Stimulated activated memory B cell treated with anti-CD40 and anti-IgM and Interleukin-4, amounts not matched to agents 10 μg/mL and 1 μg/mL and 100 μg/mL, for 72 hours (primary cell): ENCODE data around the gene ADCY7.
"Not testable (repeated sequence)": the region's sequence is repeated elsewhere in the genome, so short reads cannot be mapped to it uniquely, and the experiment has no call there.

ENCODE experiments used
- ATAC-seq: fragments of 150-1000 bp; cut with Tn5 transposase; 2 replicates; pipeline ENCODE4 v1.10.0; 2021
- H3K27ac Mint-ChIP-seq: one replicate; pipeline ENCODE4 v1.8.0; 2022; ENCODE audit warnings: mild to moderate bottlenecking, mixed read lengths
- H3K27me3 Mint-ChIP-seq: one replicate; pipeline ENCODE4 v1.8.0; 2022; ENCODE audit warnings: mixed read lengths
- H3K36me3 Mint-ChIP-seq: one replicate; pipeline ENCODE4 v1.8.0; 2022; ENCODE audit warnings: mixed read lengths
- H3K4me1 Mint-ChIP-seq: one replicate; pipeline ENCODE4 v1.8.0; 2022; ENCODE audit warnings: mixed read lengths
- H3K4me3 Mint-ChIP-seq: one replicate; pipeline ENCODE4 v1.8.0; 2022; ENCODE audit warnings: mild to moderate bottlenecking, moderate library complexity, mixed read lengths
- H3K9me3 Mint-ChIP-seq: one replicate; pipeline ENCODE4 v1.8.0; 2022; ENCODE audit warnings: mixed read lengths

The ADCY7 gene

DNA sequence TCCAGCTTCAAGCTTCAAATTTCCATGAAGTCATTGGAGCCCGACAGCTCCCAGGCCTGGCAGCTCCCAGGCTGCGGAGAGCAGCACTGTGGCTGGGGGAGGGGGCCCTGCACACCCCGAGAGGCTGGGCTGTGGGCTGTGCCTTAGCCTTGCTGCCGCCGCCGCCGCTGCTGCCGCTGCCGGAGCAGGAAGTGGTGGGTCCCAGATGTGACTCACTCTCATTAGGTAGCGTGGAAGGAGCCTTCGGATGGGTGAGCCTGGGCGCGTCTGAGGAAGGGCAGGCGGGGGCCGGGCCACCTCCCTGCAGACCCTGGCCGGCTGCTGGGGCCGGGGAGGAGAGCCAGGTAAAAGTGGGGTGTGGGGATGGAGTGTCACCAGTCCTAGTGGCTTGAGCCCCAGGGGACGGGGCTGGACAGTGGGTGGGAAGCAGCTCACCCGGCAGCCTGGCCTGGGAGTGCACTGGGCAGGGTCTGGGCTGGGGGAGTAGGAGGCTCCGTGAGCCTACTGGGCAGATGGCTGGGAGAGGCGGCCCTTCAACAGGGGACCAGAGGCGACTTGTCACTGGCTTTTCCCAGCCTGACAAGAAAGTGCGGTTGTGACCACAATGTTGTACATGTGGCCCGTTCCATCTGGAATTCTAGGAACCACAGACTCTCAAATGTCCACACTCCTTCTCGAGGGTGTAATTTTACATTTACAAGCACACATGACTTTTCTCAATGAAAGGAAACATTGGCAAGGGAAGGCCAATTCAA is at the start of gene ADCY7:
Gene ADCY7, plus strand, starts transcription at position 215 of the 755 bp plus-strand sequence. CDS start 21,629 bp downstream, outside the sequence.
- no peaks in the 10 kb centered on the region for H3K9me3 Mint-ChIP-seq
- H3K4me1 Mint-ChIP-seq = peaks cover 80% of the 10 kb centered on the region
- peak within 1 kb of the TSS; percentile 96 for H3K27ac Mint-ChIP-seq
- H3K27me3 Mint-ChIP-seq = no peaks in the 10 kb centered on the region
- ATAC-seq = peak; percentile 92
- H3K4me3 Mint-ChIP-seq = peak within 1 kb of the TSS; percentile 89
- H3K36me3 Mint-ChIP-seq = no peaks in the 10 kb centered on the region

DNA sequence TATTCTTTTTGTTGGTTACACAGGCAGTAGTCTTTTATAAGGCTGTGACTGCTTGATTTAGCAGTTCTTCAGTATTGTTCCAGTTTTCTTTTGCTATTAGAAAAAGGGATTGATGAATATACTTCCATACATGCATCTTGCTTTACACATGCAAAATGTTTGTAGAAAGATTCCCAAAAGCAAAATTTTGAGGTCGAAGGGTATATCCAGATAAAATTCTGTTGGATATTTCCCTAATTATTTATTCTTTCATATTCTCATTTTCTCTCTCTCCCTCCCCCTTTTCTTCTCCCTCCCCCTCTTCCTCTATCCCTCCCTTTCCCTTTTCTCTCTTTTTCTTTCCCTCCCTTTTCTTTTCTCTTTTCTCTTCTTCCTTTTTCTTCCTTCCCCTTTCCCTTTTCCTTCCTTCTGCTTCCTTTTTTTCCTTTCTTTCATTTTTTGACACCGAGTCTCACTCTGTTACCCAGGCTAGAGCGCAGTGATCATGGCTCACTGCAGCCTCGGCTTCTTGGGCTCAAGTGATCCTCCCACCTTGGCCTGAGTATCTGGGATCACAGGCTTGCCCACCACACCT is 46.9 kb upstream of the ADCY7 start:
- Mint-ChIP-seq H3K27me3 (no peaks in the 10 kb centered on the region), H3K9me3 (no peaks in the 10 kb centered on the region), H3K4me3 (no peak overlapping the region), H3K36me3 (peaks cover 35% of the 10 kb centered on the region), H3K27ac (no peak overlapping the region), H3K4me1 (no peaks in the 10 kb centered on the region)
- no peak for ATAC-seq

DNA sequence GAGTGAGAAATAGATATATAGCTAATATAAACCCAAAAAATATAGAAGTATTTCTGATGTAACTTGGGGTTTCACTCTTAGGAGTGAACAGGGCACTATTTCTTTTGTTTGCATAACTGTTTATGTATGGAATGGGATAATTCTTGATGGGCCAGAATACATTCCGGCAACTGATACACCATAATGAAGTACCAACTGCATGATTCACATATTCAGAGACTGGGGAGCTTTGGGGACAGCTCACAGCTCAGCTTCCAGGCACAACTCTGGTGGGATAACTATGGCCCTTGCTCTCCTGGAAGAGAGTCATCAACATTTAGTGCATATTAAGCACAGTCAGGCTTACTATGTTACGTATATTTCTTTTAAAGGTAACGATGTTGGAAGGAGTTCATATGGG is 42.1 kb upstream of the ADCY7 start:
- H3K36me3 Mint-ChIP-seq = peaks cover 48% of the 10 kb centered on the region
- no peaks in the 10 kb centered on the region for H3K9me3 Mint-ChIP-seq
- no peak overlapping the region for H3K27ac Mint-ChIP-seq
- no peak for ATAC-seq
- no peak overlapping the region for H3K4me3 Mint-ChIP-seq
- no peaks in the 10 kb centered on the region for H3K27me3 Mint-ChIP-seq
- no peaks in the 10 kb centered on the region for H3K4me1 Mint-ChIP-seq

DNA sequence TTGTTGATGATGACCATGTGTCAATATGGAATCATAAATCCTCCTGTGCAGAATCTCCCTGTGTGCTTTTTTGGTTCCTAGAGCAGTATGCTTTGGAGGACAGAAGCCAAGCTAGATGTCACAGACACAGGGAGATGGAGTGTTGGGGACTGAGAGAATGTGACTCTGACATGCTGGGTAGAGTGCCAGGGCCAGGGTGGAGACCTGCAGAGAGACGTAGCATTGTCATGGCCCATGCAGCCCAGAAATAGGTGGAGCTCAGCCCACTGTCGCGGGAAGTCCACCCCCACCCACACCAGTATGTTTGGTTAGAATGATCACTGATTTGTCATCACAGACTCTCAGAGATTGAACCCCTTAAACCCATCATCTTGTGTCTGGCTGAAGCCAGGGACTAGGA is 39.2 kb upstream of the ADCY7 start:
- no peaks in the 10 kb centered on the region for H3K4me1 Mint-ChIP-seq
- no peak overlapping the region for H3K4me3 Mint-ChIP-seq
- H3K27me3 Mint-ChIP-seq = no peaks in the 10 kb centered on the region
- no peak overlapping the region for H3K27ac Mint-ChIP-seq
- ATAC-seq = no peak
- H3K36me3 Mint-ChIP-seq = peaks cover 44% of the 10 kb centered on the region
- no peaks in the 10 kb centered on the region for H3K9me3 Mint-ChIP-seq

DNA sequence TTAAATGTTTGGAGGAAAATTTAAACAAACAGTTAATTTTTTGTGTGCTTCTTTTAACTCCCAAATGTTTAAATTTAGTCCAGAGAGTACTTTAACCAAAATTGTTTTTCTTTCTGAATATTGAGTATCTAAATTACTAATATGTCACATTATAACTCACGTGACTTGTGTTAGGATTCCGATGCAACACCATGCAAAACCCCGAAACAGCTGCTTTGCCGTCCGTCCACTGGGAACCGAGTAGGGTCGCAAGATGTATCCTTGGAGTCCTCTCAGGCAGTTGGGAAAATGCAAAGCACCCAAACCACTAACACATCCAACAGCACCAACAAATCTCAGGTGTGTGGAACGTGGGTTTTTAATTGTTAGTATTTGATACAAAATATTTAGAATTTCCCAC is 38.7 kb upstream of the ADCY7 start:
- Mint-ChIP-seq H3K9me3 (no peaks in the 10 kb centered on the region), H3K27me3 (no peaks in the 10 kb centered on the region), H3K27ac (no peak overlapping the region), H3K4me3 (no peak overlapping the region), H3K36me3 (peaks cover 44% of the 10 kb centered on the region), H3K4me1 (no peaks in the 10 kb centered on the region)
- no peak for ATAC-seq

DNA sequence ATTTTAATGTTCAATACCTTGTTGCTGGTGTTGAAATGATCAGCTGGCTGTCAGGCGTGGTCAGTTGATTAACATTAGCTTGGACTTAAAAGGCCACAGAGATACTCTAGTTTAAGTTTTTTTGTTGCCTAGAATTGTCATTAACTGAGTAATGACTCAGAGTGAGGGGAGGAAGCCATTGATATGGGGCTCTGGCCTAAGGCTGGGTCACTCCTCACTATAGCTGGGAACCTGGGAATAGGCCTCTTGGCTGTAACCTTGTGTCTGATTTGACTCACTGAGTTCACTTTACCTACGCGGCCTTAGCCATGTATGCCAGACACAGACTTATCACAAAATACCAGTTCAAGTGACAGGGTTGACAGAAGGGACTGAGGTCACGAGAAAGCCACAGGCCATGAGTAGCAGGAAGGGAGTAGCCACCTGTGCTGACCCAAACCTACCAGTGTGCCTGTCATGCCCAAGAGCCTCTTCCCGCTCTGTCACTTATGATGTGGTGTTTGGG is 37.9 kb upstream of the ADCY7 start:
- no peak overlapping the region for H3K27ac Mint-ChIP-seq
- no peak overlapping the region for H3K4me3 Mint-ChIP-seq
- no peaks in the 10 kb centered on the region for H3K27me3 Mint-ChIP-seq
- no peak for ATAC-seq
- no peaks in the 10 kb centered on the region for H3K4me1 Mint-ChIP-seq
- H3K36me3 Mint-ChIP-seq = peaks cover 44% of the 10 kb centered on the region
- H3K9me3 Mint-ChIP-seq = no peaks in the 10 kb centered on the region

DNA sequence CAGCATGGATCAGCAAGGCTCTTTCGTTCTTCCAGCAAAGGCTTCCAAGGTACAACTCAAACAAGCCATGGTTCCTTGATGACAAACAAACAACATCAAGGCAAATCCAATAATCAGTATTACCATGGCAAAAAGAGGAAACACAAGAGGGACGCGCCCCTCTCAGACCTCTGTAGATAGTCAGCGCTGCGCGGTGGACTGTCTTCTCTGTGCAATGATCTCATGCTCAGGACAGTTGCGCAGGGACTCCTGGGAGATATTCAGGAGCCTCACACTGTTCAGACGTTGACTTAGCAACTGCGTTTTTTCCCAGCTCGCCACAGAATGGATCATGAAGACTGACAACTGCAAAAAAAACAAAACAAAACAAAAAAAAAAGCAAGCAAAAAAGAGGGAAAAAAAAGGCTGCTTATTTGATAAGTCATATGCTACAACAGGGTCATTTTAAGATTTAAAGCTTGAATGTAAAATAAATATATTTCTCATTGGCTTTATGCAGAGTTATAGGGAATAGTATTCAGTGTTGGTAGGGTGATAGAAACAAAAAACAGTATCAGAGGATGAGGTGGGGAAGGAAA is 37.1 kb upstream of the ADCY7 start:
- H3K27ac Mint-ChIP-seq = no peak overlapping the region
- H3K27me3 Mint-ChIP-seq = no peaks in the 10 kb centered on the region
- ATAC-seq = no peak
- peaks cover 37% of the 10 kb centered on the region for H3K36me3 Mint-ChIP-seq
- no peak overlapping the region for H3K4me3 Mint-ChIP-seq
- no peaks in the 10 kb centered on the region for H3K4me1 Mint-ChIP-seq
- H3K9me3 Mint-ChIP-seq = no peaks in the 10 kb centered on the region

DNA sequence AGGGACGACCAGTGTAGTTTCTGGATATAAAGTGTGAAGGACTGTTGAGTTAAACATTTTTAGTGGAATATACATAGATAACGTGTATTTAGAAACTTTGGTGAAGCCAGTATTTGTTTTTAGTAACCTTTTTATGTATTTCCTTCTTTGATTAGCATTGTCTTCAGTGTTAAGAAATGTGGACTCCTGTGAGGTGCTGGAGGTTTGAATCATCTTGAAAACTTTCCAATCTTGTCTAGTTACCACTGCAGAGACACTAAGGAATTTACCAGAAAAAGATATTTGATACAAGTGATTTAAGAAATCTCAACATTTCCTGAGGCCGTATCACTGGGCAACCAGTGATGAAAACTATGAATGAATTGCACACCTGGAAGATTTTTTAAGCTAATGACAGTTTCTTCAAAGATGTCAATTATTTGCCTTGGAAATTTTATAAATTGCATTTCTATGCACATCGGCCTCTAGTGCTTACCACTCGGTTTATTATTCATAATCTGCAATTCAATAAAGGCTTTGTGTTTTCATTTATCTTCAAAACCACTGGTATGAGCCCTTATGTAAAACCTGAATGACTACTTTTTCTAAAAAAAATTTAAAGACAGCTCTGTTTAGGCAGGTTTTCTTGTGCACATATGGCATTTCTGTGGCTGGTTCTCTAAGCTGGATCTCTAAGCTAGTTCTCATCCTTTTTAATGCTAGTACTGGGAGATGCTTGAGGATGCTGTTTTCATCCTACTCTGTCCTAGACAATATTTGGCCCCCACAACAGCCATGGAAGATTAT is 31.4 kb upstream of the ADCY7 start:
- no peak for ATAC-seq
- H3K27me3 Mint-ChIP-seq = no peaks in the 10 kb centered on the region
- no peaks in the 10 kb centered on the region for H3K36me3 Mint-ChIP-seq
- peak overlapping the region; percentile 22 for H3K27ac Mint-ChIP-seq
- H3K4me3 Mint-ChIP-seq = no peak overlapping the region
- H3K4me1 Mint-ChIP-seq = no peaks in the 10 kb centered on the region
- no peaks in the 10 kb centered on the region for H3K9me3 Mint-ChIP-seq

DNA sequence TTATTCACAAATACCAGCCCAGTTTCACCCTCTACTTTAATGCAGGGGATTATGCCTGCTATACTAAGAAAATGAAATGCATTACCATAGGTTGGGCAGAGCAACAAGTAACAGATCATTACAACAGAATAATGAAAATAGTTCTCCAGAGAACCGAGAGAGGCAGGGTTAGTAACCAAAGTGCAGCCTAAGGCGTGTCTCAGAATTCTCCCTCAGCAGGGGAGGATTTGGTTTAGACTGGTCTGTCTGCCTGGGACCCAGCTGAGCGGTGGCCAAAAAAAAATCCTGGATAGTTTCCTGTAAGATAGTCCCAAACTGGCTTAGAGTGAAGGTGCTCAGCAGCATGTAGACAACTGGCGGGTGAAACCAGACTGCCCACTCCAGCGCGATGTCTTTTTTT is 30.8 kb upstream of the ADCY7 start:
- Mint-ChIP-seq H3K27ac (no peak overlapping the region), H3K36me3 (no peaks in the 10 kb centered on the region), H3K9me3 (no peaks in the 10 kb centered on the region), H3K27me3 (no peaks in the 10 kb centered on the region), H3K4me3 (no peak overlapping the region), H3K4me1 (no peaks in the 10 kb centered on the region)
- ATAC-seq = no peak

DNA sequence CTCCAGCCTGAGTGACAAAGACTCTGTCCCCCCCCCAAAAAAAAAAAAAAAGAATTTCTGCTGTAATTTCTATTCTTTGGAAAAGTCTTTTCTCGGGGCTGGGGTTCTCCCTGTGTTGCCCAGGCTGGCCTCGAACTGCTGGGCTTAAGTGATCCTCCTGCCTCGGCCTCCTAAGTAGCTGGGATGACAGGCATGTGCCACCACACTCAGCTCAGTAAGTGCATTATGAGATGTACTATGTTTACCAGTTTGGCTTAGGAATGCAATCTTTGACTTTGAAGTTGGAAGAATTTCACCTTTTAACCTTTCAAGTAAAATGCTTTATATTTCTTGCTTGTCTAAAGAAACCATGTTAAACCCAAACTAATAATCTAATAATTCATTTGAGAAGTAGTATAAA is 28.0 kb upstream of the ADCY7 start:
- Mint-ChIP-seq H3K4me1 (no peaks in the 10 kb centered on the region), H3K9me3 (no peaks in the 10 kb centered on the region), H3K36me3 (no peaks in the 10 kb centered on the region), H3K4me3 (no peak overlapping the region), H3K27ac (no peak overlapping the region), H3K27me3 (no peaks in the 10 kb centered on the region)
- ATAC-seq = no peak

DNA sequence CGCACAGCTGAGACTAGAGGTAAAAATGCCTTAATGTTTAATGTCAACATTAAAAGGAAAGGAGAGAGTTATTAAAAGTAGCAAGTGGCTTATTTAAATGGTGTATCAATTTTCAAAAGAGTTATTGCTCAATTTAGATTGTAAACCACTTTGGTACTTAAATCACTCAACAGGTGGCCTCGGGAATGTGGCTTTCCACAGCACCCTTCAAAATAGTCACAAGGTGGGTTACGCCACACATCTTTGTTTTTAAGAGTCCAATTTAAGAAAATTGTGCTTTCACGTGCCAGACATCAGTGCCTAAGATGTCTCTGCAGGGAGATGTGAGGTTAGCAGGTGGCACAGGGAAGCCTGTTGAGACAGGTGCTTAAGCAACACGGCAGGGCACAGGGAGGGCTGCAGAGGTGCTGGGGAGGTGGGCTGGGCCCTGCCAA is 27.5 kb upstream of the ADCY7 start:
- Mint-ChIP-seq H3K36me3 (no peaks in the 10 kb centered on the region), H3K4me1 (no peaks in the 10 kb centered on the region), H3K27me3 (no peaks in the 10 kb centered on the region), H3K27ac (no peak overlapping the region), H3K4me3 (no peak overlapping the region), H3K9me3 (no peaks in the 10 kb centered on the region)
- no peak for ATAC-seq

DNA sequence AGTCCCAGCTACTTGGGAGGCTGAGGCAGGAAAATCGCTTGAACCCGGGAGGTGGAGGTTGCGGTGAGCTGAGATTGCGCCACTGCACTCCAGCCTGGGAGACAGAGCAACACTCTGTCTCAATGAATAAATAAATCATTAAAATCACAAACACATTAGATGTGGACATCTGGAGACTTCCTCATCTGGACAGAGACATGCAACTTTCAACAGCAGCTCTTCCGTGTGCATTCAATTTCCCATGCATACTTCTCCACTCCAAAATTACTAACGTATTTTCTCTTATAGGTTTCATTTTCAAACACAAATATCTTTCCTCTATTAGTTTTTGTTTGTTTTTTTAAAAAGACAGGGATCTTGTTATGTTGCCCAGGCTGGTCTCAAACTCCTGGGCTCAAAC is 23.3 kb upstream of the ADCY7 start:
- peaks cover 17% of the 10 kb centered on the region for H3K4me1 Mint-ChIP-seq
- not testable (repeated sequence) for H3K36me3 Mint-ChIP-seq

DNA sequence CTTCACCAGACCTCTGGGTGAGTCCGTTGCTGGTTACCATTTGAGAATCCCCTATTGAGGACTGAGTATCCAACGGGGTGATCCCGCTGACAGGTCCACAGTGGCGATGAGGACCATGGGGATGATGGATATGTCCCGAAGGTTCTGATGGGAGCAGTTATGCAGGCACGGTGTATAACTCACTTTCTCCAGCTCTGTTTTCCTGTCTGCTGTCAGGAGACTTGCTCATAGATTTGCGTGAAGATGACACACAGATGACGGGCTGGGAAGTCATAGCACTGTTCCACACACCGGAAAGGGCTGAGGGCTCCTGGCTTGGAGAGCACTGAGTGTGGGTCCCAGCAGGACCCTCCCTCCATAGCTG is 22.2 kb upstream of the ADCY7 start:
- H3K27ac Mint-ChIP-seq = no peak overlapping the region
- H3K4me3 Mint-ChIP-seq = no peak overlapping the region
- no peaks in the 10 kb centered on the region for H3K9me3 Mint-ChIP-seq
- ATAC-seq = no peak
- H3K27me3 Mint-ChIP-seq = no peaks in the 10 kb centered on the region
- H3K36me3 Mint-ChIP-seq = no peaks in the 10 kb centered on the region
- peaks cover 17% of the 10 kb centered on the region for H3K4me1 Mint-ChIP-seq

More for the DNA sequence above, 23.3 kb upstream of the ADCY7 start:
- ATAC-seq, H3K9me3 Mint-ChIP-seq, H3K4me3 Mint-ChIP-seq, H3K27me3 Mint-ChIP-seq, H3K27ac Mint-ChIP-seq: not testable (repeated sequence)

DNA sequence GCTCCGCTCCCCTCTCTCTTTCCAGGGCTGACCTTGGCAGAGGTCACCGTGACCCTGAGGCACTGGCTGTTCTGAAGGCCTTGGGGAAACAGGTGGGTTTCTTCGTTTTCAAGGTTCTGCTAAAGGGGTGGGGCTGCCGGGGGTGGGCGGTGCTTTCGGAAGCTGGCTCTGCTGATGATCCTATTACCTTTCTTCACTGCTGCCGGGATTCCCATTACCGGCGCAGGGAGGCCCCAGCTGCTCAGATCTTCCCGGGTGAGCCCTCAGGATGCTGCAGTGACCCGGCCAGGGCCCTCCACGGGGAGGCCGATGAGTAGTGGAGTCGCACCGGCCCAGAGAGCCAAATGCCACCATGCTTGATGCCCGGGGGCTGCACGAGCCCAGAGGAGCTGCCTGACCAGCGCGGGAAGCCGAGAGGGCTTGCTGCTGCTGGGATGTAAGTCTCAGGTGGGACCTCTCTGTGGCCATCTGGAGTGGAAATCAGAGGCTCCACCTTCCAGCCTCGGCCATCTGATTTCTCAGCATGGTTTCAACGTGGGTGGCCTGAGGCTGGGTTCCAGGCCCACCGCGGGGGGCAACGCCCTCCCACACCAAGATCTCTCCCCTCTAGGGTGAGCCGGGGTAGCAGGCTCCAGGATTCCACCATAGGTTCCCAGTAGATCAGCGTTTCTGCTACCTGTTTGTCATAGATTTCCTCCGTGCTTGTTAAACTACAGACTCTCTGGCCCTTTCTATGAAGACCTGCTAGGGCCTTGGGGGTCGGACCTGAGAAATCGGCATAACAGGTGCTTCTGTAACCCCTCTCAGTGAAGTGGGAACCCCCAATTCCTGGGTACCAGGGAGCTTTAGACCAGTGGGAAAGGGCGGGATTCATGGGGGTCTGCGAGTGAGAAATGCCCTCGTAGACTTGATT is 21.6 kb upstream of the ADCY7 start:
- no peak for ATAC-seq
- peaks cover 17% of the 10 kb centered on the region for H3K4me1 Mint-ChIP-seq
- peak overlapping the region; percentile 76 for H3K4me3 Mint-ChIP-seq
- no peaks in the 10 kb centered on the region for H3K9me3 Mint-ChIP-seq
- peak overlapping the region; percentile 58 for H3K27ac Mint-ChIP-seq
- H3K36me3 Mint-ChIP-seq = no peaks in the 10 kb centered on the region
- no peaks in the 10 kb centered on the region for H3K27me3 Mint-ChIP-seq
